Breast epithelium (tissue), 4 donors: Measurements from ENCODE around the gene FAM170B. TPM values are rescaled to one million over a fixed set of nuclear protein-coding genes. Genes with fewer than 3 reads are reported as not detected.

ENCODE experiments used
- DNase-seq, 2 donors: peaks; one replicate each; pipeline ENCODE4 v3.0.0-alpha.2; 2019; ENCODE audit warnings: low spot score in 2 of 2
- H3K27ac ChIP-seq, 2 donors: fragments of 200-600 bp; sonication (generic) in 1 of 2; one replicate each; pipeline ENCODE4 v1.5.1; 2016 to 2019; ENCODE audit warnings: mild to moderate bottlenecking in 1 of 2
- H3K27me3 ChIP-seq, 2 donors: fragments of 200-600 bp; sonication (generic) in 1 of 2; one replicate each; pipeline versions ENCODE4 v1.5.1 to v1.6.0; 2017 to 2019; ENCODE audit warnings: control low read depth in 1 of 2, mild to moderate bottlenecking in 1 of 2
- H3K36me3 ChIP-seq: fragments of 200-600 bp; one replicate; pipeline ENCODE4 v1.5.1; 2019
- H3K4me1 ChIP-seq, 2 donors: fragments of 200-600 bp; sonication (generic); one replicate each; pipeline ENCODE4 v1.5.1; 2016 to 2019; ENCODE audit warnings: control low read depth in 1 of 2
- H3K4me3 ChIP-seq, 3 donors: fragments of 200-600 bp; sonication (generic); 1 replicate in 2 of 3; 2 replicates in 1 of 3; pipeline ENCODE4 v1.5.1; 2016 to 2019; ENCODE audit warnings: mild to moderate bottlenecking in 3 of 3, moderate library complexity in 2 of 3
- H3K9me3 ChIP-seq, 2 donors: fragments of 200-600 bp; sonication (generic) in 1 of 2; one replicate each; pipeline ENCODE4 v1.5.1; 2016 to 2019; ENCODE audit warnings: control low read depth in 1 of 2
- CTCF ChIP-seq, 3 donors: fragments of 450-650 bp; IDR thresholded peaks; one replicate each; pipeline ENCODE4 v1.5.1; 2016 to 2017; ENCODE audit warnings: antibody characterized with exemption in 3 of 3, mild to moderate bottlenecking in 3 of 3, moderate library complexity in 3 of 3
- POLR2A ChIP-seq: fragments of 450-650 bp; IDR thresholded peaks from one replicate; pipeline ENCODE4 v1.6.1; 2016; ENCODE audit warnings: antibody characterized with exemption, mild to moderate bottlenecking, moderate library complexity
- POLR2AphosphoS5 ChIP-seq, 3 donors: sonication (generic); formaldehyde crosslinking; IDR thresholded peaks; one replicate each; pipeline ENCODE4 v1.6.1; 2017; ENCODE audit warnings: antibody characterized with exemption in 3 of 3
- intact Hi-C: fragments of 100-400 bp; cut with DNase I; formaldehyde crosslinking; loops from one replicate; pipeline ENCODE4 v1.15.1; 2023; ENCODE audit warnings: low total_unique reads
- total RNA-seq, 3 donors: library from RNA; depleted of rRNA; stranded (reverse); fragments of >200 nt; gene quantifications; one replicate each; pipeline ENCODE4 v1.1.0, GENCODE V29; 2016

FAM170B gene
- total RNA-seq, 3 donors from 2014 or later: not detected

GRCh38 chr10:49111320-49111698 lies 22.5 kb downstream of the FAM170B start:
- TF ChIP-seq POLR2A: no peak
- TF ChIP-seq CTCF (IDR thresholded peaks at IDR 0.05): no peak
- no peak for TF ChIP-seq POLR2AphosphoS5 (IDR thresholded peaks at IDR 0.05)
- H3K27me3 ChIP-seq: no peaks in the 10 kb centered on the region
- H3K4me1 ChIP-seq: peaks cover 0 to 9% of the 10 kb centered on the region in 2 donors
- no peaks in the 10 kb centered on the region for H3K36me3 ChIP-seq
- H3K27ac ChIP-seq: peak overlapping the region in 1 of 2 donors; percentile 48
- intact Hi-C loops: no loop called here
- H3K9me3 ChIP-seq: no peaks in the 10 kb centered on the region
- no peak overlapping the region for H3K4me3 ChIP-seq
- no peak for DNase-seq

DNA sequence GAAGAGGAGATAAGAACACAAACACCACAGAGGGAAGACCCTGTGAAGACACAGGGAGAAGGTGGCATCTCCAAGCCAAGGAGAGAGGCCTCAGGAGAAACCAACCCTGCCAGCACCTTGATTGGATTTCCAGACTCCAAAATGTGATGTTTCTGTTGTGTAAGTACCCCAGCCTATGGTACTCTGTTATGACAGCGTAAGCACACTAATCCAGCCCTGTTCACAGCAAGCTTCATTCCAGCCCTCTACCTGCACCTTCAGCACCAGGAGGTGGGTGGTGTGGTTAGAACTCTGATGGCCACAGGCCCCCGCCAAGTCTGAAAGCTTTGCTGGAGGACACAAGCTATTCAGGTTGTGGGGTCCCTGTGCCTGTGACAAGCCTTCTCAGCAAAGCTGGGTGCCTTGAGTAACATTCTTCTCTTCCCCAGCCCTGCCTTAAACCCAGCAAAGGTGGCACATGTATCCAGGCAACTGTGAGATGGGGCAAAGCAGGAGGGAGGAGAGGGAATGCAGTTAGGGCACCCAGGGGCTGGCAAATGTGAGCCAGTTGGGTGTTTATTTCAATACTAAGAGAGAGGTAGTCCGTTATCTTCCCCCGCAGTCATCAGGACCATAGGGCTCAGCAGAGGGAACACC lies 23.0 kb downstream of the FAM170B start:
- no peak for DNase-seq
- Histone ChIP-seq H3K4me1 (peaks cover 0 to 10% of the 10 kb centered on the region in 2 donors), H3K9me3 (no peaks in the 10 kb centered on the region), H3K27ac (peak overlapping the region in 1 of 2 donors; percentile 48), H3K27me3 (no peaks in the 10 kb centered on the region), H3K4me3 (no peak overlapping the region), H3K36me3 (no peaks in the 10 kb centered on the region)
- TF ChIP-seq POLR2AphosphoS5 (IDR thresholded peaks at IDR 0.05) (no peak), POLR2A (no peak), CTCF (IDR thresholded peaks at IDR 0.05) (no peak)
- intact Hi-C loops: no loop called here

GRCh38 chr10:49109669-49110340 lies 24.0 kb downstream of the FAM170B start:
- Histone ChIP-seq H3K27ac (peak overlapping the region in 1 of 2 donors; percentile 19), H3K36me3 (no peaks in the 10 kb centered on the region), H3K4me1 (peaks cover 0 to 10% of the 10 kb centered on the region in 2 donors), H3K4me3 (peak overlapping the region in 1 of 3 donors; percentile 19), H3K27me3 (no peaks in the 10 kb centered on the region), H3K9me3 (no peaks in the 10 kb centered on the region)
- no peak for TF ChIP-seq POLR2A
- no peak for TF ChIP-seq CTCF (IDR thresholded peaks at IDR 0.05)
- TF ChIP-seq POLR2AphosphoS5 (IDR thresholded peaks at IDR 0.05): no peak
- no peak for DNase-seq
- intact Hi-C loops: no loop called here

- DNase-seq: no peak
- Histone ChIP-seq H3K4me3 (no peak overlapping the region), H3K27me3 (no peaks in the 10 kb centered on the region), H3K4me1 (peaks cover 0 to 10% of the 10 kb centered on the region in 2 donors), H3K9me3 (no peaks in the 10 kb centered on the region), H3K27ac (no peak overlapping the region), H3K36me3 (no peaks in the 10 kb centered on the region)
- intact Hi-C loops: no loop called here
- no peak for TF ChIP-seq POLR2AphosphoS5 (IDR thresholded peaks at IDR 0.05)
- TF ChIP-seq CTCF (IDR thresholded peaks at IDR 0.05): no peak
- TF ChIP-seq POLR2A: no peak
These were observed 25.2 kb downstream of the FAM170B start for GRCh38 chr10:49108656-49109055.

DNA sequence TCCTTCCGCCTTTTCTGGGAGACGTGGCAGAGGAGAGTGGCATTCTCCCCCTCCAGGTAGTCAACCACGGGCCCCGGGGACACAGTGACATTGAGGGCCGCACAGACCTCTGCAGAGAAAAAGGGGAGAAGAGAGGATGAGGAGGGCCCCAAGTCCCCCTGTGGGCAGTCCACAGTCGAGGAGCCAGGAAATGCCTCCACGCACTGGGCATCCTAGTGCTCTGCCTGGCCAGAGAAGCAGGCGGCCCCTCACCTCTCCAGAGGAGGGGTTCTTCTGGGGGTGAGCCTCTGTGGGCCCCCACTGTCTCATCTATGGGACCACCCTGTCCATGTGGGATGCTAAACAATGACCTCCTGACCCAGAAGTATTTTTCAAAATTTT lies 25.9 kb downstream of the FAM170B start:
- Histone ChIP-seq H3K4me3 (no peak overlapping the region), H3K27ac (no peak overlapping the region), H3K9me3 (no peaks in the 10 kb centered on the region), H3K27me3 (no peaks in the 10 kb centered on the region), H3K4me1 (peaks cover 0 to 10% of the 10 kb centered on the region in 2 donors), H3K36me3 (no peaks in the 10 kb centered on the region)
- no peak for TF ChIP-seq POLR2AphosphoS5 (IDR thresholded peaks at IDR 0.05)
- intact Hi-C loops: no loop called here
- DNase-seq: no peak
